ENCODE measurements around the gene SLC35G3. TPM values are rescaled to one million over a fixed set of nuclear protein-coding genes. Genes with fewer than 3 reads are reported as not detected.

SLC35G3 gene
- total RNA-seq, 2 donors from 2014 or later = not detected

DNA sequence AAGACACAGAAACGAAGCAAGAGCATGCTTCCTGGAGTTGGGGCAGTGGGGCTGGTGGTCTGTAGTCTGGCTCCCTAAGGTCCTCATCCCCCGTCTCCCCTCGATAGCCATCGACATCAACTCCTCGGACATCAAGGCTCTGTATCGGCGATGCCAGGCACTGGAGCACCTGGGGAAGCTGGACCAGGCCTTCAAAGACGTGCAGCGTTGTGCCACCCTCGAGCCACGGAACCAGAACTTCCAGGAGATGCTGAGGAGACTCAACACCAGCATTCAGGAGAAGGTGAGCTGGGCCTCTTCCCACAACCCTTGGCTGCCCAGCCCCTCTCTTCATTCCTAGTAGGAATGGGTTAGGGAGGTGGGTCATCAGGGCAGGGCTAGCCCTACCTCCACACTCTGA lies 44.3 kb downstream of the SLC35G3 start:
- H3K4me1 Mint-ChIP-seq (ENCODE audit: low read depth in 2 of 2) = no peaks in the 10 kb centered on the region
- H3K27ac Mint-ChIP-seq = no peak overlapping the region
- no peaks in the 10 kb centered on the region for H3K27me3 Mint-ChIP-seq
- no peak for DNase-seq (ENCODE audit: low spot score)
- H3K4me3 Mint-ChIP-seq = no peak overlapping the region
- no peaks in the 10 kb centered on the region for H3K9me3 Mint-ChIP-seq
- no peaks in the 10 kb centered on the region for H3K36me3 Mint-ChIP-seq
- no peak for ATAC-seq

DNA sequence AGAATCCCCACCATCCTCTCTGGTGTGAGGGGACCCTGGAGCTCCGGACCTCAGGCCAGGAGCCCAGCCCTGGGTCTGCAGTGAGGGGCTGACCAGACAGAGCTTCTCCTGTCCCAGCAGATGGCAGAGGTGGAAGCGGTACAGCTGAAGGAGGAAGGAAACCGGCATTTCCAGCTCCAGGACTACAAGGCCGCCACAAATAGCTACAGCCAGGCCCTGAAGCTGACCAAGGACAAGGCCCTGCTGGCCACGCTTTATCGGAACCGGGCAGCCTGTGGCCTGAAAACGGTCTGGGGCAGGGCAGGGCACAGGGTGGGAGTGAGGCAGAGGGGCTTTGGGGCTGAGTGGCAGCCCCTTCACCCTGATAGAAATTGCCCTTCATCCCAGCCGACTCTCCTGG lies 46.0 kb downstream of the SLC35G3 start:
- no peak for DNase-seq (ENCODE audit: low spot score)
- Mint-ChIP-seq H3K4me3 (no peak overlapping the region), H3K27ac (no peak overlapping the region), H3K27me3 (no peaks in the 10 kb centered on the region), H3K9me3 (no peaks in the 10 kb centered on the region), H3K36me3 (no peaks in the 10 kb centered on the region), H3K4me1 (ENCODE audit: low read depth in 2 of 2) (peaks cover 0 to 4% of the 10 kb centered on the region in 2 donors)
- no peak for ATAC-seq

DNA sequence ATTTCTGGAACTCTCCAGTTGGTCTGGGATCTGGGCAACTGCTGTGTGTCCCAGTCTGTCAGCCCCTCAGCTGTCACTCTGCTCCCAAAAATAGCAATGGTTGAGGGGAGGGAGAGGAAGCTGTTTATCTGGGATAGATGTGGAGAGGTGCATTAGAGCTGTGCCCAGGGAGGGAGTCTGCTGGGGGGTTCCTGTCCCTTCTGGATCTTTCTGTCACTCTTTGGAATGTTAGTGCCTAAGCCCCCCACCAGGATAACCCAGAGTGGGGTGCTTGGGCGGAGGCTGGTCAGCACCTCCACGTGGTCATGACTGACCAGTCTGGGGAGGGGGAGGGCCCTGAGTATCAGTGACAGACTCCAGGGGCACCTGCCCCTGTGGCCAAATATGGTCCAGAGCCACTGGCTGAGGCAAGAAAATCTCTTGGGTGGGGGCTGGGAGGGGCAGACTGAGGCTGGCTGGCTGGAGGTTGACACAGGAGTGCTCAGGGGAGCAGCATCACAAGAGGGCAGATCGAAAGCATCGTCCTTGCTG lies 46.8 kb downstream of the SLC35G3 start, which contains the start of gene UNC45B:
Gene UNC45B, plus strand, starts transcription at position 443 of the 531 bp plus-strand sequence. CDS start 447 bp downstream, outside the sequence.
- DNase-seq (ENCODE audit: low spot score) = no peak
- no peak for ATAC-seq
- Mint-ChIP-seq H3K36me3 (no peaks in the 10 kb centered on the region), H3K4me1 (ENCODE audit: low read depth in 2 of 2) (peaks cover 1 to 5% of the 10 kb centered on the region in 2 donors), H3K27me3 (no peaks in the 10 kb centered on the region), H3K9me3 (no peaks in the 10 kb centered on the region), H3K4me3 (no peak within 1 kb of the TSS), H3K27ac (peak within 1 kb of the TSS in 1 of 2 donors; percentile 17)

GRCh38 chr17:35146214-35146833 lies 47.9 kb downstream of the SLC35G3 start:
- Mint-ChIP-seq H3K27me3 (no peaks in the 10 kb centered on the region), H3K36me3 (no peaks in the 10 kb centered on the region), H3K4me3 (no peak overlapping the region), H3K9me3 (no peaks in the 10 kb centered on the region), H3K4me1 (ENCODE audit: low read depth in 2 of 2) (peaks cover 5 to 8% of the 10 kb centered on the region in 2 donors), H3K27ac (no peak overlapping the region)
- no peak for ATAC-seq
- DNase-seq (ENCODE audit: low spot score) = no peak

GRCh38 chr17:35144840-35145239 lies 49.4 kb downstream of the SLC35G3 start:
- Mint-ChIP-seq H3K27ac (no peak overlapping the region), H3K9me3 (no peaks in the 10 kb centered on the region), H3K36me3 (no peaks in the 10 kb centered on the region), H3K27me3 (no peaks in the 10 kb centered on the region), H3K4me3 (no peak overlapping the region), H3K4me1 (ENCODE audit: low read depth in 2 of 2) (peaks cover 8 to 9% of the 10 kb centered on the region in 2 donors)
- DNase-seq (ENCODE audit: low spot score) (no peak), ATAC-seq (no peak)

Other genes with a start within 250 kb of the SLC35G3 start
- 1 to 10 TPM in 1 of 2 donors, under 1 TPM in 1; 0.45 to 1.9 TPM for gene CCT6B, start 232.9 kb downstream of the SLC35G3 start, total RNA-seq
- gene ZNF830, start 232.9 kb downstream of the SLC35G3 start, total RNA-seq = 10 to 100 TPM; 21.0 to 29.5 TPM
- 10 to 100 TPM; 65.8 to 89.4 TPM for gene LIG3, start 213.9 kb downstream of the SLC35G3 start, total RNA-seq
- 10 to 100 TPM; 87.6 to 91.5 TPM for gene RFFL, start 130.7 kb downstream of the SLC35G3 start, total RNA-seq
- gene RAD51D, start 74.5 kb downstream of the SLC35G3 start, total RNA-seq = 10 to 100 TPM; 27.8 to 68.3 TPM
- not detected for gene FNDC8, start 72.8 kb downstream of the SLC35G3 start, total RNA-seq
- 10 to 100 TPM; 29.2 to 73.1 TPM for gene NLE1, start 52.1 kb downstream of the SLC35G3 start, total RNA-seq
- gene UNC45B, start 46.6 kb downstream of the SLC35G3 start, total RNA-seq = under 1 TPM in 1 of 2 donors, not detected in 1; 0.14 TPM
- gene SLFN5, start 48.7 kb upstream of the SLC35G3 start, total RNA-seq = 10 to 100 TPM; 29.0 to 46.7 TPM
- gene SLFN11, start 179.2 kb upstream of the SLC35G3 start, total RNA-seq = 100 to 1,000 TPM; 139 to 149 TPM
- gene SLFN12, start 238.1 kb upstream of the SLC35G3 start, total RNA-seq = 10 to 100 TPM; 59.4 to 60.4 TPM